Endodermal cell (in vitro differentiated cells): ENCODE measurements around the gene FAM98C. TPM values are rescaled to one million over a fixed set of nuclear protein-coding genes. Genes with fewer than 3 reads are reported as not detected.
A peak's percentile ranks its signal among the peaks of the same experiment; 100 is the strongest.

Experiments
- DNase-seq: peaks from one replicate; pipeline ENCODE4 v3.0.0-alpha.2; 2017
- H3K27ac ChIP-seq: 2 replicates; pipeline ENCODE4 v1.5.1; 2013; ENCODE audit warnings: mild to moderate bottlenecking, low read depth, low read length, moderate library complexity
- H3K27me3 ChIP-seq: 2 replicates; pipeline ENCODE4 v1.6.1; 2013; ENCODE audit warnings: mild to moderate bottlenecking, low read length, moderate library complexity; ENCODE audit not compliant: insufficient read depth, control insufficient read depth, poor library complexity, severe bottlenecking
- H3K36me3 ChIP-seq: 2 replicates; pipeline ENCODE4 v1.7.0; 2013; ENCODE audit warnings: mild to moderate bottlenecking, low read length, moderate library complexity; ENCODE audit not compliant: control insufficient read depth, insufficient read depth
- H3K4me1 ChIP-seq: one replicate; pipeline ENCODE4 v1.7.0; 2013; ENCODE audit warnings: low read length; ENCODE audit not compliant: control insufficient read depth, insufficient read depth
- H3K4me3 ChIP-seq: 2 replicates; pipeline ENCODE4 v1.5.1; 2013; ENCODE audit warnings: mild to moderate bottlenecking, low read length, moderate library complexity
- H3K9ac ChIP-seq: 2 replicates; pipeline ENCODE4 v1.6.1; 2013; ENCODE audit warnings: mild to moderate bottlenecking, low read length, moderate library complexity; ENCODE audit not compliant: poor library complexity, severe bottlenecking; ENCODE audit errors: extremely low read depth
- H3K9me3 ChIP-seq: 2 replicates; pipeline ENCODE4 v1.6.1; 2013; ENCODE audit warnings: mild to moderate bottlenecking, low read length, moderate library complexity; ENCODE audit not compliant: control insufficient read depth
- H3K27ac Mint-ChIP-seq: 2 replicates; pipeline ENCODE4 v1.8.0; 2020; ENCODE audit warnings: mixed read lengths
- H3K27me3 Mint-ChIP-seq: 2 replicates; pipeline ENCODE4 v1.8.0; 2021; ENCODE audit warnings: mild to moderate bottlenecking, mixed read lengths; ENCODE audit not compliant: insufficient read depth
- H3K36me3 Mint-ChIP-seq: 2 replicates; pipeline ENCODE4 v1.8.0; 2020; ENCODE audit warnings: low read depth, mixed read lengths
- H3K4me1 Mint-ChIP-seq: 2 replicates; pipeline ENCODE4 v1.8.0; 2020; ENCODE audit warnings: mixed read lengths
- H3K4me3 Mint-ChIP-seq: 2 replicates; pipeline ENCODE4 v1.8.0; 2020; ENCODE audit warnings: mild to moderate bottlenecking, moderate library complexity, mixed read lengths
- H3K9me3 Mint-ChIP-seq: 2 replicates; pipeline ENCODE4 v1.8.0; 2020; ENCODE audit warnings: mild to moderate bottlenecking, mixed read lengths
- WGBS, 2 experiments: methylation state at CpG; one replicate each; pipeline versions ENCODE4 v1.1.5 to v1.1.7; 2013; ENCODE audit warnings: missing lambda C conversion rate in 2 of 2, mixed read lengths in 1 of 2; ENCODE audit not compliant: insufficient coverage in 1 of 2, insufficient read length in 1 of 2; 5-methylcytosine and 5-hydroxymethylcytosine counted together
- total RNA-seq, 2 donors: library from RNA; stranded (reverse); fragmentation: NEBNext Ultra II Directional in 1 of 2; extraction: Animal tissue kit (Norgen Biotek cat#: 25700) in 1 of 2; gene quantifications; 2 replicates in 1 of 2; 3 replicates in 1 of 2; pipeline ENCODE4 v1.2.1, GENCODE V29; 2021
- TF ChIP-seq, protein P1 (sequence below): fragments of 200-600 bp; sonication (generic); conservative IDR thresholded peaks from 2 replicates; pipeline ENCODE4 v1.5.0; 2021; ENCODE audit warnings: antibody characterized with exemption, mild to moderate bottlenecking

The FAM98C gene
- total RNA-seq, 2 donors from 2014 or later = 8.6 to 13.7 TPM

DNA sequence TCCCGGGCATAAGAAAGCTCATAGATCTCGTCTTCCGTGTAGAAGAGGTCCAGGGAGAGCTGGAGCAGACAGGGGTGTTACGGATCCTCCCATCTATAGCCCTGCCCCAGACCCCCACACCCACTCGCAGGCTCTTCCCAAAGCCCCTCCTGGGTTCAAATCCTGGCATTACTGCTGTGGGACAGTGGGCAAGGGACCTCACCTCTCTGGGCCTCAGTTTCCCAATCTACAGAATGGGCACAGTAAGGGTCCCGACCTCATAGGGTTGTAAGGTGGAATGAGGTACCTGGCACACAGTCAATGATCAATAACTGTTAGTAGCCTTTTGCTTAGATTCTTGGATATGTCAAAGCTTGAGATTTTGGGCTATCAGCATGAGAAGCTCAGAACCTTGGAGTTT lies 10.5 kb downstream of the FAM98C start:
- Mint-ChIP-seq H3K27me3 (peaks cover 40% of the 10 kb centered on the region), H3K27ac (no peak overlapping the region), H3K4me1 (peaks cover 7% of the 10 kb centered on the region), H3K9me3 (no peaks in the 10 kb centered on the region), H3K4me3 (no peak overlapping the region), H3K36me3 (no peaks in the 10 kb centered on the region)
- H3K4me1 ChIP-seq = no peaks in the 10 kb centered on the region
- no peak overlapping the region for H3K9ac ChIP-seq
- 95 to 98% methylated on average over 5 to 6 of the region's 6 CpGs for WGBS, 2 experiments
- peaks cover 39% of the 10 kb centered on the region for H3K27me3 ChIP-seq
- TF ChIP-seq, protein P1, sequence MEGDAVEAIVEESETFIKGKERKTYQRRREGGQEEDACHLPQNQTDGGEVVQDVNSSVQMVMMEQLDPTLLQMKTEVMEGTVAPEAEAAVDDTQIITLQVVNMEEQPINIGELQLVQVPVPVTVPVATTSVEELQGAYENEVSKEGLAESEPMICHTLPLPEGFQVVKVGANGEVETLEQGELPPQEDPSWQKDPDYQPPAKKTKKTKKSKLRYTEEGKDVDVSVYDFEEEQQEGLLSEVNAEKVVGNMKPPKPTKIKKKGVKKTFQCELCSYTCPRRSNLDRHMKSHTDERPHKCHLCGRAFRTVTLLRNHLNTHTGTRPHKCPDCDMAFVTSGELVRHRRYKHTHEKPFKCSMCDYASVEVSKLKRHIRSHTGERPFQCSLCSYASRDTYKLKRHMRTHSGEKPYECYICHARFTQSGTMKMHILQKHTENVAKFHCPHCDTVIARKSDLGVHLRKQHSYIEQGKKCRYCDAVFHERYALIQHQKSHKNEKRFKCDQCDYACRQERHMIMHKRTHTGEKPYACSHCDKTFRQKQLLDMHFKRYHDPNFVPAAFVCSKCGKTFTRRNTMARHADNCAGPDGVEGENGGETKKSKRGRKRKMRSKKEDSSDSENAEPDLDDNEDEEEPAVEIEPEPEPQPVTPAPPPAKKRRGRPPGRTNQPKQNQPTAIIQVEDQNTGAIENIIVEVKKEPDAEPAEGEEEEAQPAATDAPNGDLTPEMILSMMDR = no peak
- no peak overlapping the region for H3K27ac ChIP-seq
- no peaks in the 10 kb centered on the region for H3K9me3 ChIP-seq
- H3K36me3 ChIP-seq = no peaks in the 10 kb centered on the region
- no peak overlapping the region for H3K4me3 ChIP-seq
- DNase-seq = no peak

DNA sequence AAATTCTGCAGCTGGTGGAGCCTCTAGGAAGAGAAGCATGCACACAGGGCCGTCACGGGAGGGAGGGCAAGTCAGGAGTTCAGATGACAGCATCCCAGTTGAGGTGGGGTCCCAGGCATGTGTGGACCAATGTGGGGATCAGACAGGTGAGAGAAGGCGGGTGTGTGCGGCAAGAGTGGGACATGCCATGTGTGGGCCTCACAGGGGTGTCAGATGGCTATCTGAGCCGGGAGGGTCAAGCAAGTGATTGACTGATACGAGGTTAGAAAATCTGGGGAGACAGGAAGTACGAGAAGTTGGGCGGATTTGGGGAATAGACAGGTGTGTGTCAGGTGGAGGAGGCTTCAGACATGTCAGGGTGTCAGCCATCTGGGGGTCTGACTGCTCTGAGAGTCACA lies 14.3 kb downstream of the FAM98C start:
- no peaks in the 10 kb centered on the region for H3K9me3 Mint-ChIP-seq
- H3K27ac Mint-ChIP-seq = no peak overlapping the region
- 93% methylated on average over 8 of the region's 8 CpGs for WGBS, 2 experiments
- Histone ChIP-seq H3K9ac (no peak overlapping the region), H3K9me3 (no peaks in the 10 kb centered on the region), H3K4me1 (no peaks in the 10 kb centered on the region), H3K36me3 (no peaks in the 10 kb centered on the region), H3K27me3 (peaks cover 52% of the 10 kb centered on the region), H3K4me3 (no peak overlapping the region), H3K27ac (no peak overlapping the region)
- DNase-seq = no peak
- TF ChIP-seq, protein P1 = no peak
- no peaks in the 10 kb centered on the region for H3K36me3 Mint-ChIP-seq
- peaks cover 50% of the 10 kb centered on the region for H3K27me3 Mint-ChIP-seq
- H3K4me3 Mint-ChIP-seq = peak overlapping the region; percentile 74
- peaks cover 9% of the 10 kb centered on the region for H3K4me1 Mint-ChIP-seq

DNA sequence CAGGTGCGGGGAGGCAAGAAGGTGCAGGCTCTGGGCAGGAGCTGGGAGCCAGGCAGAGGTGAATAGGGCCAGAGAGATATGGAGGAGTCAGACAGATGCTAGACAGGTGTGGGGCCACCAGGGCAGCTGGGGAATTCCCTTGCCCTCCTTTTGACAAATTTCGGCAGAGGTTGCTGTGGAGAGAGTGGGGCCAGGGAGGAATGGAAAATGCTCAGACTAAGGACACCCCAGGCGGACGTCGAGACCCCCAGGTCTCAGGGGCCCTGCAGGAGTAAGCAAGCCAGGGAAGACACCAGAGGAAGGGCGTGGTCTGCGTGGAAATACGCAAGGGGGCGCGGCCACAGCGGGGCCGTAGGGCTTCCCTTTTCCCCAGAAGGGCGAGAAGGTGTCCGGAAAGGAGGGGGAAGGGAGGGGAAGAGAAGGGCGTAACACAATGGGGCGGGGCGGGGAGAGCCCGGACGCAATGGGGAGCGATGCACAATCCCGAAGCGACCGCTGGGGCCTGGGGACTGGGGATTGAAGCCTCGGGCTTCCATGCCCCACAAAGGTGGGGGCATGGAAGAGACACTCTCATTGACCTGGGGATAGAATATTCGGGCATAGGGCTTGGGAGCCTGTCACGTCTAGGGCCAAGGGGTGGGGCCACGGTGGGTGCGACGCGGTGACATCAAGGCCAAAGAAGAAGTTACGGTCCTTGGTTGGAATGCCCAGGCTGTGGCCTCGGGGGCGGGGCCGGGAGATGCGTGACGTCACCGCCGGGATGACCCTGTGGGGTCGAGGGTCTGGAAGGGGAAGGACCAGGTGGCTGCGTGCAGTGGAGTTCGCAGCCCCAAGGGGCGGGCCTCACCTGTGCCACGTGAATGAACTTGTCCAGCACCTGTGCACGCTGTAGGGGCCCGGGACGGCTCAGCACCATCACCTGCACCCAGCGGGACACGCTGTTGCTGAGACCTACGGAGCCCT lies 14.9 kb downstream of the FAM98C start:
- H3K4me1 ChIP-seq = no peaks in the 10 kb centered on the region
- no peaks in the 10 kb centered on the region for H3K9me3 Mint-ChIP-seq
- peaks cover 9% of the 10 kb centered on the region for H3K4me1 Mint-ChIP-seq
- peak overlapping the region; percentile 72 for H3K4me3 ChIP-seq
- TF ChIP-seq, protein P1 = peak; percentile 55
- WGBS, 2 experiments = 10 to 28% methylated on average over 8 to 49 of the region's 49 CpGs
- peak overlapping the region; percentile 74 for H3K4me3 Mint-ChIP-seq
- H3K27ac ChIP-seq = no peak overlapping the region
- peaks cover 50% of the 10 kb centered on the region for H3K27me3 ChIP-seq
- H3K27ac Mint-ChIP-seq = peak overlapping the region; percentile 91
- DNase-seq = peak; percentile 93
- peak overlapping the region; percentile 3 for H3K9ac ChIP-seq
- H3K27me3 Mint-ChIP-seq = peaks cover 45% of the 10 kb centered on the region
- H3K9me3 ChIP-seq = no peaks in the 10 kb centered on the region
- no peaks in the 10 kb centered on the region for H3K36me3 ChIP-seq
- no peaks in the 10 kb centered on the region for H3K36me3 Mint-ChIP-seq
